ENCODE results near the gene DNPH1. TPM values are rescaled to one million over a fixed set of nuclear protein-coding genes. Genes with fewer than 3 reads are reported as not detected.
A peak's percentile ranks its signal among the peaks of the same experiment; 100 is the strongest.

Gene DNPH1
- polyA plus RNA-seq, 3 donors = 31.9 to 55.4 (median 42.7) TPM

DNA sequence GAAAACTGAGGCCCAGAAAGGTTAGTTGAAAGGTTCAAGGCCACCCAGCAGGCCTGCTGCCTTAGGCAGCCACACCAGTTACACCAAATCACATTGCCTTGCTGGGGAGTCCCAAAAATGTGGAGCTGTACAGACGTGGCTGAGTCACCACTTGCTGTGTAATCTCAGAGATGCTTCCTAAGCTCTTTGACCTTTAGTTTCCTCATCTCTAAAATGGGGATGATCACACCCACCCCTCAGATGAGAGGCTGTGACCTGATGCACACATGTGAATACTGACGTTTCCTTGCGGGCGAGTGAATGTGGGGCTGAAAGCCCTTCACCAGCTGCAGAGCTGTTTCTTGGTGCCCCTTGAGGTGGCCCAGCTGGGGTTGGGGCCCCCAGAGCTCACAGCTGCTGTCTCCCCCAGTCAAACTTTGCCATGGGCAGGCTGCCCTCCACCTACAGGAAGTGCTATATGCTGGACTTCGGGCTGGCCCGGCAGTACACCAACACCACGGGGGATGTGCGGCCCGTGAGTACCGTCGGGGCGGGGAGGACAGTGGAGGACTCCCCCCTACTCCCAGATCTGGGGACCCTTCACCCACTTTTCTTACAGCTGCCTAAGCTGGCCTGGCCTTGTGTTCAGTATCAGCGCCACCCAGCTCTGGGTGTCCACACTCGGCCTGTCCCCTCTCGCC is 25.0 kb upstream of the DNPH1 start:
- Histone ChIP-seq H3K36me3 (replicated peaks in 1 of 2; ENCODE audit: control insufficient read depth in 1 of 2, insufficient read depth in 2 of 2, low read length in 2 of 2) (no peaks in the 10 kb centered on the region), H3K79me2 (ENCODE audit: insufficient read depth, low read length) (no peaks in the 10 kb centered on the region), H3K9ac (ENCODE audit: insufficient read depth, low read length, poor library complexity, severe bottlenecking) (no peak overlapping the region), H2AFZ (ENCODE audit: insufficient read depth, low read depth, low read length, poor library complexity, severe bottlenecking) (no peak overlapping the region), H3K9me3 (replicated peaks in 1 of 2; ENCODE audit: control insufficient read depth in 1 of 2, insufficient read depth in 1 of 2, low read length in 2 of 2) (no peaks in the 10 kb centered on the region), H3K4me2 (replicated peaks; ENCODE audit: extremely low read depth, low read length, poor library complexity, severe bottlenecking) (no peak overlapping the region), H3K27me3 (ENCODE audit: control insufficient read depth in 2 of 2, insufficient read depth in 2 of 2, low read length in 2 of 2) (peaks cover 10 to 36% of the 10 kb centered on the region in 2 donors), H4K20me1 (ENCODE audit: insufficient read depth, low read length) (no peaks in the 10 kb centered on the region), H3K4me1 (ENCODE audit: control insufficient read depth in 1 of 2, insufficient read depth in 2 of 2, low read length in 2 of 2) (no peaks in the 10 kb centered on the region), H3K27ac (ENCODE audit: low read depth in 1 of 2, low read length in 2 of 2) (no peak overlapping the region), H3K4me3 (replicated peaks in 1 of 3; ENCODE audit: low read depth in 2 of 3, low read length in 3 of 3) (no peak overlapping the region)
- Mint-ChIP-seq H3K27ac (no peak overlapping the region), H3K9me3 (peaks cover 0 to 6% (median 0%) of the 10 kb centered on the region in 7 donors), H3K36me3 (no peaks in the 10 kb centered on the region), H3K4me1 (peaks cover 7% of the 10 kb centered on the region), H3K27me3 (ENCODE audit: low read depth in 3 of 3) (peaks cover 36 to 49% (median 48%) of the 10 kb centered on the region in 3 donors), H3K4me3 (no peak overlapping the region)
- intact Hi-C loops (cut with micrococcal nuclease) = no loop called here
- 96% methylated on average over 14 of the region's 15 CpGs for WGBS (ENCODE audit: insufficient coverage)
- TF ChIP-seq, protein P1, sequence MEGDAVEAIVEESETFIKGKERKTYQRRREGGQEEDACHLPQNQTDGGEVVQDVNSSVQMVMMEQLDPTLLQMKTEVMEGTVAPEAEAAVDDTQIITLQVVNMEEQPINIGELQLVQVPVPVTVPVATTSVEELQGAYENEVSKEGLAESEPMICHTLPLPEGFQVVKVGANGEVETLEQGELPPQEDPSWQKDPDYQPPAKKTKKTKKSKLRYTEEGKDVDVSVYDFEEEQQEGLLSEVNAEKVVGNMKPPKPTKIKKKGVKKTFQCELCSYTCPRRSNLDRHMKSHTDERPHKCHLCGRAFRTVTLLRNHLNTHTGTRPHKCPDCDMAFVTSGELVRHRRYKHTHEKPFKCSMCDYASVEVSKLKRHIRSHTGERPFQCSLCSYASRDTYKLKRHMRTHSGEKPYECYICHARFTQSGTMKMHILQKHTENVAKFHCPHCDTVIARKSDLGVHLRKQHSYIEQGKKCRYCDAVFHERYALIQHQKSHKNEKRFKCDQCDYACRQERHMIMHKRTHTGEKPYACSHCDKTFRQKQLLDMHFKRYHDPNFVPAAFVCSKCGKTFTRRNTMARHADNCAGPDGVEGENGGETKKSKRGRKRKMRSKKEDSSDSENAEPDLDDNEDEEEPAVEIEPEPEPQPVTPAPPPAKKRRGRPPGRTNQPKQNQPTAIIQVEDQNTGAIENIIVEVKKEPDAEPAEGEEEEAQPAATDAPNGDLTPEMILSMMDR (IDR thresholded peaks at IDR 0.05) = no peak
- peak in 1 of 3 donors; percentile 43 for DNase-seq

DNA sequence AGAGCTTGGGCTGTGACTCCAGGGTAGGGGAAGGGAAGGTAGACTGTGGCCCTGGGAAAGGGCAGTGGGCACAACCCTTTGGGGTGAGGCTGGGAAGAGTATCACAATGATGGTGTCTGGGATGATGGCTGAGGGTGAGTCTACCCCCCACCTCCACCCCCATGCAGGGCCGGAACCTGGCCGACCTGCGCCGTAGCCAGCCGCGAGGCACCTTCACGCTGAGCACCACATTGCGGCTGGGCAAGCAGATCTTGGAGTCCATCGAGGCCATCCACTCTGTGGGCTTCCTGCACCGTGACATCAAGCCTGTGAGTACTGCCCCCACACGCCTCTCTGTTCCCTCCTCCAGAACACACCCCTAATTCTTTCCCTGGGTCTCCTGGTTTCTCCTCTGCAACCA is 24.1 kb upstream of the DNPH1 start:
- Histone ChIP-seq H3K4me2 (replicated peaks; ENCODE audit: extremely low read depth, low read length, poor library complexity, severe bottlenecking) (no peak overlapping the region), H3K27me3 (ENCODE audit: control insufficient read depth in 2 of 2, insufficient read depth in 2 of 2, low read length in 2 of 2) (peaks cover 10 to 44% of the 10 kb centered on the region in 2 donors), H3K27ac (ENCODE audit: low read depth in 1 of 2, low read length in 2 of 2) (no peak overlapping the region), H3K36me3 (replicated peaks in 1 of 2; ENCODE audit: control insufficient read depth in 1 of 2, insufficient read depth in 2 of 2, low read length in 2 of 2) (no peaks in the 10 kb centered on the region), H3K79me2 (ENCODE audit: insufficient read depth, low read length) (no peaks in the 10 kb centered on the region), H3K4me3 (replicated peaks in 1 of 3; ENCODE audit: low read depth in 2 of 3, low read length in 3 of 3) (no peak overlapping the region), H3K9me3 (replicated peaks in 1 of 2; ENCODE audit: control insufficient read depth in 1 of 2, insufficient read depth in 1 of 2, low read length in 2 of 2) (no peaks in the 10 kb centered on the region), H3K9ac (ENCODE audit: insufficient read depth, low read length, poor library complexity, severe bottlenecking) (no peak overlapping the region), H4K20me1 (ENCODE audit: insufficient read depth, low read length) (no peaks in the 10 kb centered on the region), H2AFZ (ENCODE audit: insufficient read depth, low read depth, low read length, poor library complexity, severe bottlenecking) (no peak overlapping the region), H3K4me1 (ENCODE audit: control insufficient read depth in 1 of 2, insufficient read depth in 2 of 2, low read length in 2 of 2) (no peaks in the 10 kb centered on the region)
- H3K4me1 Mint-ChIP-seq = peaks cover 7% of the 10 kb centered on the region
- H3K4me3 Mint-ChIP-seq = no peak overlapping the region
- peaks cover 36 to 55% (median 53%) of the 10 kb centered on the region in 3 donors for H3K27me3 Mint-ChIP-seq (ENCODE audit: low read depth in 3 of 3)
- WGBS (ENCODE audit: insufficient coverage) = over 99% methylated on average over 11 of the region's 11 CpGs
- TF ChIP-seq, protein P1 (IDR thresholded peaks at IDR 0.05) = no peak
- intact Hi-C loops (cut with micrococcal nuclease) = no loop called here
- DNase-seq = no peak
- no peaks in the 10 kb centered on the region for H3K36me3 Mint-ChIP-seq
- H3K27ac Mint-ChIP-seq = no peak overlapping the region
- H3K9me3 Mint-ChIP-seq = peaks cover 0 to 6% (median 0%) of the 10 kb centered on the region in 7 donors
